Hematopoietic multipotent progenitor cell treated with erythropoietin and hydrocortisone succinate and interleukin-3 and kit ligand, for 15 days (in vitro differentiated cells): ENCODE measurements around the gene GDPD5.

Experiments
- DNase-seq: peaks from one replicate; pipeline ENCODE4 v3.0.0-alpha.2; 2015; ENCODE audit warnings: low spot score

The GDPD5 gene

DNA sequence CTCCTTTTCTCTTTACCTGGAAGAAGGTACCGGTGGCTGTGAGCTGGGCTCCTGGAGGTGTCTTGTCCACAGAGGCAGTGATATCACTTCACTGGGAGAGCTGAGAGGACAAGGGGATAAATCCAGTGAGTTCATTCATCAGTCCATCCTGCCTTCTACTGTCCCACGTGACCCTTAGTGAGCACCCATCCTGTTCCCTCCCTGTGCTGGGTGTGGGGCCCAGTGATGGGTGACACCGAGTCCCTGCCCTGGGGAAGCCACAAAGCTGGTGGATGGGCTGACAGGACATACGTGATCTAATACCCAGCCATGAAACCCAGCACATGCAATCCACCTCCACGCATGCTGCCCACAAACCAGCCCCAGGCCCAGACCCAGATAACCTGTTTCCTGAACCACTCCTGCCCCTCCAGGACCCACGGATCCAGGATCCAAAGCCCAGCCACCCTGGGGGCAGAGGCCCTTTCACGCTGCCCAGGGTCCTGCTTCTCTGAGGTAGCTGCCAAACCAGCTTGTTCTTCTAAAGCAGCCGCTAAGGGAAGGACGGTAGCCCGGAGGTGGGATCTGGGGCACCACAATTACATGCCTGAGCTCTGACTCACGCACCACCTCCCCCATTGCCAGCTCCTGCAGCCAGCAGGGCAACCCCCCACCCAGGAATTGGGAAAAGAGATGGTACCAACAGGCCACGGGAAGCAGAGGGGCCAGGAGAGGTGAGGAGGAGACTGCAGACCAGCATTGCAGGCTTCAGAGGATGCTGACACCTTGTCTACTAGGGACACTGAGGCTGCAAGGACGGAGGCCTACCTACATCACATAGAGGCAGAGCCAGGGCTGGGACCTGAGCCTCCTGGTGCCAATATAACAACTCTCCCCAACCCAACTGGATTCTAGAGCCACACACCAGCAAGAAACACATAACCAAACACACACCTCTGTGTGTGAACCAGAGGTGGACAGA lies 35.2 kb downstream of the GDPD5 start:
- no peak for DNase-seq

DNA sequence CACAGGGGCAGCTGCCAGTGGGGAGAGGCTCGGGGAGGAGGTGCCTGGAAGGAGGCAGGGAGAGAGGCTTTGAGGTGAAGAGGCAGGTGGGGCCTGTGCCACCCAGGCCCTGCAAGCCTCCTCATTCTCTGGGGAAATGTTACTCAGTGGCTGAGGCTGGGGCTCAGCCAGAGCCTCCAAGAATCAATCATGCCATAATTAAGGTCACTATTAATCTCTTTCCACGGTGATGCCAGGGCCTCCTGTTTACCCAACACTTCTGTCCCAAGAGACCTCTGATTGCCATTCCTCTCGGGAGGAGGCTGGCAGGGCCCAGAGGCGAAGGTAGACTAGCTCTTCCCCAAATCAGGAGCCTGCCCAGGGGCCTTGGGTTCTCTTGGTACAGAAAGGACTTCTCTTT lies 38.4 kb downstream of the GDPD5 start:
- DNase-seq = no peak

DNA sequence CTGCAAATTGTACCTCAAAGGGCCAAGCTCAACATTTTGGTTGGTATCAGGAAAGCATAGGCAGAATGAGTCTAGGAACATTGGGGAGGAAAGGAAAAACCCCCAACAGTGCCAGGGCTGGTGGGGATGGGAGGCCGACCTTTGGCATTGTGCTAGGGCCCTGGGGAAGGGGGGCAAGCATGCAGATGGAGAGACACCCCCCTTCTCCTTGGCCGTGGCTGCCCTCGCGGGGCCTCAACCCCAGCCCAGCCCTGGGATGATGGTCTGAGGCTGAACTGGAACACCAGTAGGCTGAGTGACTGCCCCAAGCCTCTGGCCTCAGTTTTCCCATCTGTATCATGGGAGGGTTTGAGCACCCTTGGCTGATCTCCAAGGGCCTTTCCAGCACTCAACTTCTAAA lies 40.0 kb downstream of the GDPD5 start:
- DNase-seq = no peak

DNA sequence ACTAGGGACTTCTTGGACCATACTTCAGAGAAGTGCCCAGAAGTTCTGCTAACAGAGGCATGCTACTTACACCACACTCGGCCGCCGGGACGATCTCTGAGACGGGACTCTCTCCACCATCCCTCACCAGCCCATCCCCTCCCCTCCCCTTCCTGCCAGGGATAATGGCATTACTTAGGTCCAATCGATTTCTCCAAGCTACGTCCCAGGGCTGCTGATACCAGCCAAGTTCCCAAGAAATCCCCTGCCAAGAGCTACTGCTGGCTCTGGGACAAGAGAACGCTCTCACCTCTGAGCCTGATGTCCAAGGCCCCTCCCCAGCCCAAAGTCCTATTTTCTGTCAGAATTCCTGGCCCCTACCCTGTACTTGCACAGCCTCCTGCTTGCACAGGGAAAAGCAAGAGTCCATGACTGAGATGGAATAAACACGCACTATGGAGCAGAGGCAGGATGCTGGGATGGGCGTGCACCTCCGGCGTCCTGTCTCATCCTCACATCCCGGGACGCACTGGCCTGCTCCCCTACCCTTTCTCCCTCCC lies 42.7 kb downstream of the GDPD5 start:
- DNase-seq = no peak

DNA sequence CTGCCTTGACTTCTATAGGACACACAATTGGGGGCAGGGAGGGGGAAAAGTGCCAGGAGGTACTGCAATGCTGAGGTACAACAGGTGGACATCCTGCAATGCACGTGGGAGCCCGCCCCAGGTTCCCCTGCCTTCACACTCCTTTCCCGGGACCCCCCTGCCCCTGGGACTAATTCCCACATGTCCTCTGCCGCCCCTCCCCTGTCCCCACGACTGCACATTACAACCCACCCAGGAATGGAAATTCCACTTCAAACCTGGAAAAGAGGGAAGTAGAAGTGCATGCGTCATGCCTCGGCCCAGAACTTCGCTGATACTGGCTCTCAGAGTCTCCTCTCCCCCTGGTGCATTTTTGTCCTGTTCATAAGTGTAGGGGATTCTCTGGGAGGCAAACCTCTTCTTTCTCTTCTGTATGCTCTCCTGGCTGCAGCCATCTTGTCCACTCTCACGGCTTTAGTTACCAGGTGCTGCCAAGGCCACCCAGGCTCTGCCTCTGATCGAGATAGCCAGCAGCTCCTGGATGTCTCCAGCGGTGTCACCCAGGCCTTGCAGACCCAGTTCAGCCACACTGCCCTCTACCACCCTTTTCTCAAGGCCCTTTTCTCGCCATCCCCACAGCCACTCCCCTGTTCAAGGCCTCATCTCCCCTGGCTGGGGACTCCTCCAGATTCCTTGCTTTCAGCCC lies 43.7 kb downstream of the GDPD5 start:
- DNase-seq = no peak

DNA sequence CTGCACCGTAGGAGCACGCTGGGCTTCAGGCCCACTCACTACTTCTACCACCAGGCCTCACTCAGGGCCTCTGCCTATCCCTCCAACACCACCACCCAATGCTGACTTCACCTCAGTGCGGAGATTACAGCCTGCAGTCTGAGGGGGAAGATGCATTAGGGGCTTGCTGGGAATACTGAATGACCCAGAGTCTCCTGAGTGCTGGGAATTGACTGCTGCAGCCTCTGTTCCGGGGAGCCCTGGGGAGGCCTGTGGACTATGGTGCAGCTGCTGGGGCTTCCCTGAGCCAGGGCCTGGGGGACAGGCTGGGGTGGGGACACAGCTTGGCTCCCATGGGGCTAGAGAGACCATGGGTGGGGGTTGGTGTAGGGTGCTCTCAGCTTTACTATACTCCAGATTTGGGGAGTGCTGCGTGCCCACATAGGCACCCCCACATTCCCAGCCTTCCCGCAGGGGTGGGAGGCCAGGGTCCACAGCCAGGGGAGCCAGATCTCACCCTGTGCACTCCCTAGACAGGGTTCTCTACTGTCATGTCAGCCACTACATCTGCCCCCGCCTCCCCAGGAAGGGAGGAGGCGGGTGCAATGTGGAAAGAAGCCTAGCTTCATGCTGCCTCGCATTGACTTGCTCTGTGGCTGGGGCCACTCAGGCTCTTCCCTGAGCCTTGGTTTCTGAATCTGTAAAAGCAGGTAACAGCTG lies 44.4 kb downstream of the GDPD5 start:
- no peak for DNase-seq

DNA sequence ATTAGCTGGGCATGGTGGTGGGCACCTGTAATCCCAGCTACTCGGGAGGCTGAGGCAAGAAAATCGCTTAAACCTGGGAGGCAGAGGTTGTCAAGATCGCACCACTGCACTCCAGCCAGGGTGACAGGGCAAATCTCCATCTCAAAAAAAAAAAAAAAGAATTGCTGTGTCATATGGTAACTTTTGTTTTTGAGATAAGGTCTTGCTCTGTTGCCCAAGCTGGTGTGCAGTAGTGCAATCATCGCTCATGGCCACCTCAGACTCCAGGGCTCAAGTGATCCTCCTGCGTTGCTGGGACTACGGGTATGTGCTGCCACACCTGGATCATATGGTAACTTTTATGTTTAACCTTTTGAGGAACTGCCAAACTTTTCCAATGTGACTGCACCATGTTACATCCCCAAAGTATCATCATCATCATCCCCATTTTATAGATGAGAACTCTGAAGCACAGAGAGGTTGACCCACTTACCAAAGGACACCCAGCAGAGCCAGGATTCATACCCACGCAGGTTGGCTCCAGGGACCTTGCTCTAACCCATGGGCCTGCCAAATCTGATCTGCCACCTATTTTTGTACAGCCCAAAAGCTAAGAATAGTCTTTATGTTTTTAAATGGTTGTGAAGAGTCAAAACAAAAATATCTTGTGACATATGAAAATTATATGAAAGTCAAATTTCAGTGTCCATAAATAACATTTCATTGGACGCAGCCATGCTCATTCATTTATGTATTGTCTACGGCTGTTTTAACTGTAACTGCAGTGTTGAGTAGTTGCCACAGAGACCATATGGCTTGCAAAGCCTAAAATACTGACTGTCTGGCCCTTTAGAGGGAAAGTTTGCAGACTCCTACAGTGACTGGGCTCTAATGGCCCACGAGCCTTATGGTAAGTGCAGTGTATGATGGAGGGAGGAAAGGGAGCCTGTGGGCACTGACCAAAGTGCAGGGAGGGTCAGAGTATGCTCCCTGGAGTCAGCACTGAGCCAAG lies 45.3 kb downstream of the GDPD5 start:
- DNase-seq = peak; percentile 42

DNA sequence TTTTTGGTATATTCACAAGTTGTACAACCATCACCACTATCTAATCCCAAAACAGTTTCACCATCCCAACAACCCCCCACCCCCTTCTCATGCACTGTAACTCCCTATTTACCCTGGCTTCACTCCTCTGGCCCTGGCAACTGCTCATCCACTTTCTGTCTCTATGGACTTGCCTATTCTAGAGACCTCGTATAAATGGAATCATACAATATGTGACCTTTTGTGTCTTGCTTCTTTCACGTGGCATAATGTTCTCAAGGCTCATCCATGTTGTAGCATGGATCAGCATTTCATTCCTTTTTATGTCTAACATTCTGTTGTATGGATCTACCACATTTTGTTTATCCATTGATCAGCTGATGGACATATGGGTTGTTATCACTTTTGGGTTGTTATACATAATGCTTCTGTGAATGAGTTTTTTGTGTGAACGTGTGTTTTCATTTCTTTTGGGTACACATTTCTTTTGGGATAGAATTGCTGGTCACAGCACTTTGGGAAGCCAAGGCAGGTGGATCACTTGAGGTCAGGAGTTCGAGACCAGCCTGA lies 46.1 kb downstream of the GDPD5 start:
- no peak for DNase-seq

DNA sequence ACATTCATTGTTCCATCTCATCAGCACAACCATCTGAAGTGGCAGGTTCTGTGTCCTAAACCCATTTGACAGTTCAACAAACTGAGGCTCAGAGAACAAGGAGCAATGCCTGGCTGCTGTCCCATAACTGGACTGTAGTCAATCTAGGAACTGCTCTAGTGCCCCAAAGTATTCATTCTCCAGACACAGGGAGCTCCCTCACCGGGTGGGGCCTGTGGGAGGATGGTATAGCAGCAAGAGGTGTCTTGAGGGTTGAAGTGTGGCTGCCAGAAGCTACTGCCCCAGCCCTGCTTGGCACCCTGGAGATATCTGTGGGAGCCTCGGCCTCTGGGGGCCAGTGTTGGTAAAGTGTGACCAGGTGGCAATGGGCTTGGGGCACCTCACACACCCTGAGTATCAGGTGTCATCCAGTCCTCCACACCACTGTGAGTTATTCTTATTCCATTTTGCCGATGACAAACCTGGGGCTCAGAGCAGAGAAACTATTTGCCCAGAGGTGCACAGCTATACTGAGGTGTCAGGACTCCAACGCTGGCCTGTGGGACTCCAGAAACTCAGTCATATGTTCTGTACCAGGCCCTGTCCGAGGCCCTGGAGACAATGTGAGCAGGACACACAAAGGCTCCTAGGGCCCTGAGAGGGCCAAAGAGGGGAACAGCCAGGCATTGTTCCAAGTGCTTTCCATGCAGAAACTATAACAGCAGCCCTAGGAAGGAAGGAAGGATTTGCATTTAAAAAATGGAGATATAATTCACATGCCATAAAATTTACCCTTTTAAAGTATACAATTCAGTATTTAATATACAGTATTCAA lies 46.8 kb downstream of the GDPD5 start:
- DNase-seq = no peak

DNA sequence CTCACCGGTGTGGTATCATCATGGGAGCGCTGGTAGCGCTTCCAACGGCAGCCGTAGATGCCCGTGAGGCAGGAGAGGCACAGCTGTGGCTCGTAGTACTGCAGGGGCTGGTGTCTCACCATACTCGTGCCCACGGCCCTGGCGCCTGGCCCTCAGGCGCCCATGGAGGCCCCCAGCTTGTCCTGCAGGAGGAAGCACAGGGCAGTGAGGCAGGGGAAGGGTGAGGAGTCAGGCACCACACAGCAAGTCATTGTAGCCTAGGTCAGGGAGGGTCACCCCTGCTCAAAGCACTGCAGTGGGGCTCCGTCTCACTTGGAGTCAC lies 48.2 kb downstream of the GDPD5 start:
- DNase-seq = no peak

DNA sequence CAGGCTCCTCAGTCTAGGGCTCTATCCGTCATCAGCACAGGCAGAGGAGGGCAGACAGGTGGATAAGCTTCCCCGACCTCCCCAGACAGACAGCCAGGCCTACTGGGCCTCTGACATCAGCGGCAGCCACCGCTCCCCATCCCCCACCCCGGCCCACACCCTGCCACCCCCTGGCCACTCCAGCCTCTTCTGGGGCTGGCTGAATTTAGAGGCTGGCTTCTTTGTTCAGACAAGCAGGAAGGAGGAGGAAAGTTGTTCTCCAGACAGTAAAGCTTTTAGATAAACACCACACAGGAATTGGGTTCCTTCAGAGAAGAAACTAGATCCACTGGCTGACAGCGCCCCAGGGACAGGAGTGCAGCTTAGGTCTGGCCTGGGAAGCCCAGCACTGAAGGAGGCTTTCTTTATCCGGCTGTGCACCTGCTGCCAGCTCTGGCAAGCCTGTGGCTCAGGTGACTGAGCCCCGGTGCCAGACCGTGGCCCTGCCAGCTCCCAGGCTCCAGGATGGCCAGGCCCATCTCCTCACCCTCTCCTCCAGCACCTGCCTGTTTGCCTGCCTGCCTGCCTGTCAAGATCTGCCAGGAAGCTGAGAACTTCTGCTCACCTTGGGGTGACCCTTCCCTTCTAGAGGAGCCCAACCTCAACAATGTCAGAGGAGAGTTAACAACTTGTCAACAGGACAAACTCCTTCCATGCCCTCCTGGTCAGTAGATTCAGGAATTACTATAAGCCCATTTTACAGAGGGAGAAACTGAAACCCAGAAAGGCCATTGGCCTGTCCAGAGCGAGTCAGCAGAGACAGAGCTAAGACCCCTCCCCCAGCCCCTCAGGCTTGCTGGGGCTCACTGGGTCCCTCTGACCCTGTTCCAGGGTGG lies 48.8 kb downstream of the GDPD5 start:
- DNase-seq = no peak

DNA sequence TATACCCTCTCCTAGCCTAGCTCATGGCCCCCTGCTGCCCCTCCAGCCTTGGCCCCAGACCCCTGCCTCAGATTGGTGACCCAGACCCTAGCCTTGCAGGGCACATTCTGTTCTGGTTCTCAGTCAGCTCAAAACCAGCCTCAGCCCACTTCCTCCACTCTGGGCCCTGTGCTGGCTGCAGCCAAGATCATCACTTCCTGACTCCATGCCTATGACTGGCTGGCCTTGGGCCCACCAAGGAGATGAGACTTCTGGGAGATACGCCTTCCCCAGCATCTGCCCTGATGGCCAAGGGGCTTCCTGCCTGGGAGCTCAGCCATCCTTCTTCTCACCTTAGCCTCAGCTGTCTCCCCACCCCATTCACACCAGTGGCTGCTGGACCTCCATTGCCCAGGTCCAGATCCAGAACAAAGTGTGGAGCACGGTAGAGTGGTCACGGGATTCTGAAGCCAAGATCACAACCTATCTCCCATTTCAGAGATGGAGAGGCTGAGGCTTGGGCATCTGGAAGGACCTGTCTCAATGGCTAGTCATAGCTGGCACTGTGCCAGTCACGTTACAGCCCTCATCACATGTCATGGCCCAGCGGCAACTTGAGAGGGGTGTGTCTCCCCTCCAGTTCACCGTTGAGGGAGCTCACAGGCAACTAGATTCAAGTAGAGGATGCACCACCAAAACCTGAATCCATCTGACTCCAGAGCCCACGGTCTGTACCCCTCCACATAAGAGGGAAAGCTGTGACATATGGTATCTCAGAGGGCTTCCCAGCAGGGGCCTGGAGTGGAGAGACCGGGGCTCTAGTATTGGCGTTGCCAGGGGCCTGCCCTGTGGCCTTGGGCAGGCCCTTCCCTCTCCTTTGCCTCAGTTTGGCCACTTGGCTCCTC lies 49.7 kb downstream of the GDPD5 start:
- DNase-seq = peak; percentile 71

DNA sequence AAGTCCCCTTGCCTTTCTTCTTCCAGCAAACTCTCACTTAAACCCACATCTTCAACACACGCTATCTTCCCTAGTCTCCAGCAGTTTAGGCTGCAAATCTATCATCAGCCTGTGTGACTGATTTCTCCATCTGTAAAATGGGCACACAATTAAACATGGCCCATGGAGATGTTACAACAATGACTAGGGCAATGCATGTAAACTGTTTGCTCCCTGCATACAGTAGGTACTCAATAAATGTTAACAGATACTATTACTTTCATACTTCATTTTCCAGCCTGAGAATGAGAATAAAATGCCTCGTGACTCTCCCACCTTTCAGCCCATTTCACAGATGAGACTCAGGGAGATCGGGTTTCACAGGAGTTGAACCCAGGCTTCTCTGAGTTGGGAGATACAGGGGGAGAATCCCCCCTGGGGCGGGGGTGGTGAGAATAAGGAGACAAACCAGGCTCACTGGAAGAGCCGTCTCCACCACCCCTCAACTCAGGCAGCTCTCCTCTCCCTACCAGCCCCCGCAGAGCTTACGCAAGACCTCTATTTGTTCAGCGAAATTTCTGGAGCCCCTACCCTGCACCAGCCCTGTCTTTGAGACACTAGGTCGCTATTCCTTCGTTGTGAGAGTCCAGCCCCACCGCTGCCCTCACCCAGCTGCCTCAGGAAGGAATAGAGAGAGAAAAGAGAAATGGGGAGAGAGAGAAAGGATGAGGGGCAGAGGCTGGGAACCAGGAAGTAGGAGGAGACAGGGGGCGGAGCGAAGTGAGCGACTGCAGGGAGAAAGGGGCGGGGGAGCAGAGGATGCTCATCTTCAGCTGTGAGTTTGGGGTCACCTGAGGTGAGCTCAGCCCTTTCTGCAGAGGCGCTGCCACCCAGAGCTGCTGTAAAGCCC lies 50.6 kb downstream of the GDPD5 start:
- DNase-seq = peak; percentile 11

DNA sequence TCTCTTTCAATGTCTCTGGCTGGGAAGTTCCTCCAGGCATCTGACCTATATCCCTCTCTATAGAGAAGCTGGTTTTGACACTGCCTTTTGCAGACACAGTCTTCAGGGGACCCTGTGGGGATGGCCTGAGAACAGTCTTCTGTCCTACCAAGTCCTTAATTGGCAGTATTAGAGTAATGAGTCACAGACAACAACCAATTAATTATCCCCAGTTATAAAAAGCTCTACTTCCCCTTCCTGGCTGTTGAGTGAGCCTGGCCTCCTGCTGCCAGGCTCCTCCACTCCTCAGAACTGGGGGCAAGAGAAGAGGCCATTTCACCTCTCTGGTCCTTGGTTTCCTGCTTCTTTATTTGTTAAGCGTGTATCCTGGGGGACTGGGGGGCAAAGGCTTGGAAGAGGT lies 51.5 kb downstream of the GDPD5 start:
- no peak for DNase-seq

DNA sequence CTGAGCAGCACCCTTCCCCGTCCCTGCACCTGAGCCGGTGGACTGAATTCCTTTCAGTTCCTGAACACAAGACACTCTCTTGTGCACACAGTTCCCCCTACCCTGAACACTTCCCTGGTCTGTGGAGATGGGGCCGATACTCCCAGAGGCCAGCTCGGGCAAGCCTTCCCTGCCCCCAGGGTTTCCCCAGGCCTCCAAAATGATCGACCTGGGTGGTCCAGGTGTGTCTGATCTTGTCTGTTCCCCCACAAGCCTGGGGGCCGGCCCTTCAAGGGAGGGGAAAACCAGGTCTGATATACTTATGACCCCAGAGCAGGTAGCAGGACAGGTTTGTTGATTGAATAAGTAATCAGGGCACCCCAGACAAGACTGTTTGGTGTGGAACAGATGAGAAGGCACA lies 52.1 kb downstream of the GDPD5 start:
- no peak for DNase-seq

DNA sequence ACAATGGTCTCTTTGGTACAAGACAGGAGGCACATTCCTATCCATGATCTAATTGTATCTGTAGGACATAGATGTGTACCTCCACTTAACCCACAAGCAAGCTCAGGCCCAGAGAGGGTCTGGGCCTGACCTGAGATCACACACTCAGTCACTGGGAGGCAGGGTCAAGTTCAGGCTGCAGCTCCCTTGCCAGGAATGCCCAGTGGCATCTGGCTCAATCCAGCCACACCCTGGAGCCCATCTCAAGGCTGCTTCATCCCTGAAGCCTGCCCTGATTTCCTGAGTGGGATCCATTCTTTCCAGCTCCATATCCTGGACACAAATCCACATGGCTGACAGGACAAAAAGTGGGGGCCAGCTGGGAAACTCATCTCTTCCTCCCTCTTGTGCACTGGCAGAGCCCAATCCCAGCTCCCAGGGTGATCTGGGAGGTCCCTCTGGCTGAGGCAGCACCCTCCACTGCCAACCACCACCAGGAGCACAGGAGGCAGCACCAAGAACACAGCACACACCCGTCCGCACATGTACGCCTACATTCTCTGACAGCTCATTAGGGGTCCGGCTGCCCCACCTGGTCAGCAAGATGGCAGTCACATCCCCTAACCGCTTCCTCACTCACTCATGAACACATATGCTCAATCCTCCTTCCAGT lies 53.5 kb downstream of the GDPD5 start:
- no peak for DNase-seq
